Kasumi-1 (cell line): ENCODE measurements around the gene PRELID1.
"Not testable (repeated sequence)": the region's sequence is repeated elsewhere in the genome, so short reads cannot be mapped to it uniquely, and the experiment has no call there.

Experiments used
- DNase-seq, 2 experiments: peaks; one replicate each; lab custom pipeline; 2025; lab: John Stamatoyannopoulos, UW

The PRELID1 gene

GRCh38 chr5:177303121-177303924, at the start of gene PRELID1, which contains the start of gene RAB24:
Gene PRELID1 (plus strand): TSS chr5:177303799. CDS start chr5:177303986, 187 bp downstream.
Gene RAB24 (minus strand): TSS chr5:177303719. CDS start chr5:177303288, 431 bp downstream.
- DNase-seq: peak; percentile 43 to 52

GRCh38 chr5:177256296-177256695, 47.3 kb upstream of the PRELID1 start:
- no peak for DNase-seq

GRCh38 chr5:177258711-177259110, 44.9 kb upstream of the PRELID1 start:
- DNase-seq: not testable (repeated sequence)

GRCh38 chr5:177260961-177261360, 42.6 kb upstream of the PRELID1 start:
- no peak for DNase-seq

GRCh38 chr5:177261510-177261909, 42.1 kb upstream of the PRELID1 start:
- DNase-seq: no peak

GRCh38 chr5:177264178-177264577, 39.4 kb upstream of the PRELID1 start:
- no peak for DNase-seq

- DNase-seq: no peak
Observed at GRCh38 chr5:177265395-177265794, 38.2 kb upstream of the PRELID1 start.

GRCh38 chr5:177269232-177269895, 34.2 kb upstream of the PRELID1 start:
- no peak for DNase-seq

- DNase-seq: no peak
Observed at GRCh38 chr5:177269976-177270375, 33.6 kb upstream of the PRELID1 start.

- DNase-seq: no peak
Observed at GRCh38 chr5:177270653-177271052, 32.9 kb upstream of the PRELID1 start.

- DNase-seq: no peak
Observed at GRCh38 chr5:177271113-177271512, 32.5 kb upstream of the PRELID1 start.

- DNase-seq: no peak
Observed at GRCh38 chr5:177275883-177276282, 27.7 kb upstream of the PRELID1 start.

GRCh38 chr5:177276886-177277285, 26.7 kb upstream of the PRELID1 start:
- no peak for DNase-seq

GRCh38 chr5:177288191-177288590, 15.4 kb upstream of the PRELID1 start:
- DNase-seq: no peak

- no peak for DNase-seq
Observed at GRCh38 chr5:177290816-177291596, 12.6 kb upstream of the PRELID1 start.

GRCh38 chr5:177291735-177292134, 11.9 kb upstream of the PRELID1 start:
- no peak for DNase-seq

- DNase-seq: no peak
Observed at GRCh38 chr5:177293819-177294581, 9.6 kb upstream of the PRELID1 start.

GRCh38 chr5:177294632-177295031, 9.0 kb upstream of the PRELID1 start:
- no peak for DNase-seq

GRCh38 chr5:177295924-177296323, 7.7 kb upstream of the PRELID1 start:
- DNase-seq: peak; percentile 11 to 42

- DNase-seq: peak in 1 of 2 experiments; percentile 14
Observed at GRCh38 chr5:177296581-177296980, 7.0 kb upstream of the PRELID1 start.

- no peak for DNase-seq
Observed at GRCh38 chr5:177297922-177298321, 5.7 kb upstream of the PRELID1 start.

GRCh38 chr5:177299697-177300096, 3.9 kb upstream of the PRELID1 start:
- no peak for DNase-seq
